Coronary artery (tissue), 2 donors: Measurements from ENCODE around the gene CTNNBL1.

ENCODE experiments used
- DNase-seq: peaks from one replicate; pipeline ENCODE4 v3.0.0-alpha.2; 2017; ENCODE audit warnings: low spot score
- H3K27ac ChIP-seq, 2 donors: fragments of 200-600 bp; sonication (generic); one replicate each; pipeline ENCODE4 v1.5.1; 2016 to 2019
- H3K4me3 ChIP-seq: fragments of 200-600 bp; sonication (generic); 2 replicates; pipeline ENCODE4 v1.5.1; 2016; ENCODE audit warnings: mild to moderate bottlenecking, moderate library complexity
- CTCF ChIP-seq: fragments of 200-600 bp; sonication (generic); IDR thresholded peaks from one replicate; pipeline ENCODE4 v1.5.1; 2019; ENCODE audit warnings: antibody characterized with exemption

Gene CTNNBL1

GRCh38 chr20:37669062-37669772 lies 24.6 kb upstream of the CTNNBL1 start:
- TF ChIP-seq CTCF = no peak
- H3K4me3 ChIP-seq = no peak overlapping the region
- no peak overlapping the region for H3K27ac ChIP-seq

GRCh38 chr20:37669773-37670236 lies 24.0 kb upstream of the CTNNBL1 start:
- no peak for DNase-seq
- no peak for TF ChIP-seq CTCF
- H3K4me3 ChIP-seq = peak overlapping the region; percentile 51
- no peak overlapping the region for H3K27ac ChIP-seq

More at GRCh38 chr20:37669062-37669772, 24.6 kb upstream of the CTNNBL1 start:
- DNase-seq = no peak

GRCh38 chr20:37670351-37670791 lies 23.5 kb upstream of the CTNNBL1 start:
- no peak for DNase-seq
- TF ChIP-seq CTCF = no peak
- peak overlapping the region; percentile 51 for H3K4me3 ChIP-seq
- H3K27ac ChIP-seq = no peak overlapping the region

GRCh38 chr20:37672143-37672542 lies 21.7 kb upstream of the CTNNBL1 start:
- DNase-seq = peak; percentile 49
- TF ChIP-seq CTCF = no peak
- H3K4me3 ChIP-seq = no peak overlapping the region
- no peak overlapping the region for H3K27ac ChIP-seq

GRCh38 chr20:37673444-37673843 lies 20.4 kb upstream of the CTNNBL1 start:
- Histone ChIP-seq H3K4me3 (no peak overlapping the region), H3K27ac (no peak overlapping the region)
- TF ChIP-seq CTCF = no peak
- DNase-seq = no peak

GRCh38 chr20:37676440-37676839 lies 17.4 kb upstream of the CTNNBL1 start:
- DNase-seq = no peak
- Histone ChIP-seq H3K27ac (no peak overlapping the region), H3K4me3 (no peak overlapping the region)
- no peak for TF ChIP-seq CTCF
